Endodermal cell (in vitro differentiated cells): ENCODE measurements around the gene ZNRF2. TPM values are rescaled to one million over a fixed set of nuclear protein-coding genes. Genes with fewer than 3 reads are reported as not detected.
A peak's percentile ranks its signal among the peaks of the same experiment; 100 is the strongest.

Experiments
- DNase-seq: peaks from one replicate; pipeline ENCODE4 v3.0.0-alpha.2; 2017
- H3K27ac ChIP-seq: 2 replicates; pipeline ENCODE4 v1.5.1; 2013; ENCODE audit warnings: mild to moderate bottlenecking, low read depth, low read length, moderate library complexity
- H3K27me3 ChIP-seq: 2 replicates; pipeline ENCODE4 v1.6.1; 2013; ENCODE audit warnings: mild to moderate bottlenecking, low read length, moderate library complexity; ENCODE audit not compliant: insufficient read depth, control insufficient read depth, poor library complexity, severe bottlenecking
- H3K36me3 ChIP-seq: 2 replicates; pipeline ENCODE4 v1.7.0; 2013; ENCODE audit warnings: mild to moderate bottlenecking, low read length, moderate library complexity; ENCODE audit not compliant: control insufficient read depth, insufficient read depth
- H3K4me1 ChIP-seq: one replicate; pipeline ENCODE4 v1.7.0; 2013; ENCODE audit warnings: low read length; ENCODE audit not compliant: control insufficient read depth, insufficient read depth
- H3K4me3 ChIP-seq: 2 replicates; pipeline ENCODE4 v1.5.1; 2013; ENCODE audit warnings: mild to moderate bottlenecking, low read length, moderate library complexity
- H3K9ac ChIP-seq: 2 replicates; pipeline ENCODE4 v1.6.1; 2013; ENCODE audit warnings: mild to moderate bottlenecking, low read length, moderate library complexity; ENCODE audit not compliant: poor library complexity, severe bottlenecking; ENCODE audit errors: extremely low read depth
- H3K9me3 ChIP-seq: 2 replicates; pipeline ENCODE4 v1.6.1; 2013; ENCODE audit warnings: mild to moderate bottlenecking, low read length, moderate library complexity; ENCODE audit not compliant: control insufficient read depth
- H3K27ac Mint-ChIP-seq: 2 replicates; pipeline ENCODE4 v1.8.0; 2020; ENCODE audit warnings: mixed read lengths
- H3K27me3 Mint-ChIP-seq: 2 replicates; pipeline ENCODE4 v1.8.0; 2021; ENCODE audit warnings: mild to moderate bottlenecking, mixed read lengths; ENCODE audit not compliant: insufficient read depth
- H3K36me3 Mint-ChIP-seq: 2 replicates; pipeline ENCODE4 v1.8.0; 2020; ENCODE audit warnings: low read depth, mixed read lengths
- H3K4me1 Mint-ChIP-seq: 2 replicates; pipeline ENCODE4 v1.8.0; 2020; ENCODE audit warnings: mixed read lengths
- H3K4me3 Mint-ChIP-seq: 2 replicates; pipeline ENCODE4 v1.8.0; 2020; ENCODE audit warnings: mild to moderate bottlenecking, moderate library complexity, mixed read lengths
- H3K9me3 Mint-ChIP-seq: 2 replicates; pipeline ENCODE4 v1.8.0; 2020; ENCODE audit warnings: mild to moderate bottlenecking, mixed read lengths
- WGBS, 2 experiments: methylation state at CpG; one replicate each; pipeline versions ENCODE4 v1.1.5 to v1.1.7; 2013; ENCODE audit warnings: missing lambda C conversion rate in 2 of 2, mixed read lengths in 1 of 2; ENCODE audit not compliant: insufficient coverage in 1 of 2, insufficient read length in 1 of 2; 5-methylcytosine and 5-hydroxymethylcytosine counted together
- total RNA-seq, 2 donors: library from RNA; stranded (reverse); fragmentation: NEBNext Ultra II Directional in 1 of 2; extraction: Animal tissue kit (Norgen Biotek cat#: 25700) in 1 of 2; gene quantifications; 2 replicates in 1 of 2; 3 replicates in 1 of 2; pipeline ENCODE4 v1.2.1, GENCODE V29; 2021
- TF ChIP-seq, protein P1 (sequence below): fragments of 200-600 bp; sonication (generic); conservative IDR thresholded peaks from 2 replicates; pipeline ENCODE4 v1.5.0; 2021; ENCODE audit warnings: antibody characterized with exemption, mild to moderate bottlenecking

ZNRF2 gene
- total RNA-seq, 2 donors from 2014 or later = 15.5 to 20.9 TPM

DNA sequence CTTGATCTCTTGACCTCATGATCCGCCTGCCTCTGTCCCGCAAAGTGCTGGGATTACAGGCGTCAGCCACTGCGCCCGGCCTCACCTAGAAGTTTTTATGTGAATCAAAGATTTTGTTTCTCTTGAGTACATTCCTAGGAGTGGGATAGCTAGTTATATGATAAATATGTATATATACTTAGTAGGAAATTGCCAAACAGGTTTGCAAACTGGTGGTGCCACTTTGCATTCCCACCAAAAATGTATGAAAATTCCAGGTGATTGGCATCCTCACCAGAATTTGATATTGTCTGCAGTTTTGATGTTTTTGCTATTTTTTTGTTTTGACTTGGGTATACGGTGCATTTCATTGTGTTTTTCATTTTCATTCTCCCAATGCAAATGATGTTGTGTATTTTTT is 107.4 kb downstream of the ZNRF2 start:
- H3K4me3 ChIP-seq = no peak overlapping the region
- no peaks in the 10 kb centered on the region for H3K4me1 ChIP-seq
- no peak overlapping the region for H3K9ac ChIP-seq
- H3K9me3 Mint-ChIP-seq = no peaks in the 10 kb centered on the region
- H3K27me3 Mint-ChIP-seq = no peaks in the 10 kb centered on the region
- H3K27me3 ChIP-seq = no peaks in the 10 kb centered on the region
- no peak overlapping the region for H3K27ac ChIP-seq
- peaks cover 3% of the 10 kb centered on the region for H3K36me3 Mint-ChIP-seq
- peak; percentile 32 for DNase-seq
- TF ChIP-seq, protein P1, sequence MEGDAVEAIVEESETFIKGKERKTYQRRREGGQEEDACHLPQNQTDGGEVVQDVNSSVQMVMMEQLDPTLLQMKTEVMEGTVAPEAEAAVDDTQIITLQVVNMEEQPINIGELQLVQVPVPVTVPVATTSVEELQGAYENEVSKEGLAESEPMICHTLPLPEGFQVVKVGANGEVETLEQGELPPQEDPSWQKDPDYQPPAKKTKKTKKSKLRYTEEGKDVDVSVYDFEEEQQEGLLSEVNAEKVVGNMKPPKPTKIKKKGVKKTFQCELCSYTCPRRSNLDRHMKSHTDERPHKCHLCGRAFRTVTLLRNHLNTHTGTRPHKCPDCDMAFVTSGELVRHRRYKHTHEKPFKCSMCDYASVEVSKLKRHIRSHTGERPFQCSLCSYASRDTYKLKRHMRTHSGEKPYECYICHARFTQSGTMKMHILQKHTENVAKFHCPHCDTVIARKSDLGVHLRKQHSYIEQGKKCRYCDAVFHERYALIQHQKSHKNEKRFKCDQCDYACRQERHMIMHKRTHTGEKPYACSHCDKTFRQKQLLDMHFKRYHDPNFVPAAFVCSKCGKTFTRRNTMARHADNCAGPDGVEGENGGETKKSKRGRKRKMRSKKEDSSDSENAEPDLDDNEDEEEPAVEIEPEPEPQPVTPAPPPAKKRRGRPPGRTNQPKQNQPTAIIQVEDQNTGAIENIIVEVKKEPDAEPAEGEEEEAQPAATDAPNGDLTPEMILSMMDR = no peak
- no peaks in the 10 kb centered on the region for H3K9me3 ChIP-seq
- H3K36me3 ChIP-seq = no peaks in the 10 kb centered on the region
- H3K4me3 Mint-ChIP-seq = no peak overlapping the region
- peaks cover 19% of the 10 kb centered on the region for H3K4me1 Mint-ChIP-seq
- no peak overlapping the region for H3K27ac Mint-ChIP-seq
- 75 to 96% methylated on average over 5 to 6 of the region's 6 CpGs for WGBS, 2 experiments

DNA sequence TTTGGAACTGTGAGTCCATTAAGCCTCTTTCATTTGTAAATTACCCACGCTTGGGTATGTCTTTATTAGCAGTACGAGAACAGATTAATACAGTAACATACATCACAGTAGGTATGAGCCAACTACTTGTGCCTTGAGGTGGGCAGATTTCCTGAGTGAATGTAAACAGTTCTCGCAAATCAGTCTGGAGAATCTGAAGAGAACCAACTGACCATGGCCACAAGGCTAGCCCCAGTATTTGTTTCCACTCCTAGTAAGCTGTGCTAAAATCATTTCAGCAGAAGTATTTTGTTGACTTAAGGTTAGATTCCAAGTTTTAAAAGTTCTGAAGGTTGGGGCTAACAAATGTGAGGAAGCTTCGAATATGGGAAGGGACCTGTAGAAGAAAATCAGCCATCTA is 111.3 kb downstream of the ZNRF2 start:
- Mint-ChIP-seq H3K36me3 (no peaks in the 10 kb centered on the region), H3K27me3 (no peaks in the 10 kb centered on the region), H3K27ac (peak overlapping the region; percentile 27), H3K4me3 (no peak overlapping the region), H3K4me1 (peaks cover 14% of the 10 kb centered on the region), H3K9me3 (no peaks in the 10 kb centered on the region)
- no peak overlapping the region for H3K9ac ChIP-seq
- TF ChIP-seq, protein P1 = no peak
- H3K4me3 ChIP-seq = no peak overlapping the region
- no peaks in the 10 kb centered on the region for H3K9me3 ChIP-seq
- no peaks in the 10 kb centered on the region for H3K36me3 ChIP-seq
- no peak overlapping the region for H3K27ac ChIP-seq
- WGBS, 2 experiments = 92 to 100% methylated on average over 2 to 4 of the region's 4 CpGs
- H3K27me3 ChIP-seq = no peaks in the 10 kb centered on the region
- DNase-seq = no peak
- H3K4me1 ChIP-seq = no peaks in the 10 kb centered on the region

DNA sequence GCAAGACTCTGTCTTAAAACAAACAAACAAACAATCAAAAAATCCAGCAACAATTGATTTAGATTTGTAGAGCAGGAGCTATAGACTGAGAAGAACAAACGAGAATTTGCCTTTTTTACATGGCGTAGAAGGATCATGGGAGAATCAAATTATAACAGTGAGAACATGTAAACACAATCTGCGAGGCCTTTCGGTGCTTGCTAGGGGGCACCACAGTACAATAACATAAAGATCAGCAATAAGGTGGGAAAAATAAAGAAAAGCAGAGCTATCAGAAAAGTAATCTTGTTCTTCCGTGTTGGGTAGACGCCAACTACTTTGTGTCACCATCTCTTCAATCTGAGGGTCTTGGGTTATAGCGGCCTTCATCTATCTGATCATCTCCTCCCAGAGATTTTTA is 112.0 kb downstream of the ZNRF2 start:
- Mint-ChIP-seq H3K4me3 (no peak overlapping the region), H3K36me3 (no peaks in the 10 kb centered on the region), H3K4me1 (peaks cover 9% of the 10 kb centered on the region), H3K27me3 (no peaks in the 10 kb centered on the region), H3K27ac (no peak overlapping the region), H3K9me3 (no peaks in the 10 kb centered on the region)
- no peaks in the 10 kb centered on the region for H3K4me1 ChIP-seq
- no peak overlapping the region for H3K4me3 ChIP-seq
- no peaks in the 10 kb centered on the region for H3K27me3 ChIP-seq
- H3K27ac ChIP-seq = no peak overlapping the region
- DNase-seq = no peak
- TF ChIP-seq, protein P1 = peak; percentile 54
- no peaks in the 10 kb centered on the region for H3K36me3 ChIP-seq
- no peak overlapping the region for H3K9ac ChIP-seq
- H3K9me3 ChIP-seq = no peaks in the 10 kb centered on the region
- WGBS, 2 experiments = 91 to 94% methylated on average over 5 to 7 of the region's 7 CpGs
